GM10266 (cell line): ENCODE measurements around the gene MTA3.
"Not testable (repeated sequence)": the region's sequence is repeated elsewhere in the genome, so short reads cannot be mapped to it uniquely, and the experiment has no call there.

Experiments used
- DNase-seq: peaks from one replicate; pipeline ENCODE4 v3.0.0; 2012; ENCODE audit errors: extremely low spot score
- CTCF ChIP-seq: IDR thresholded peaks from 2 replicates; pipeline ENCODE4 v1.5.1; 2012; ENCODE audit warnings: mild to moderate bottlenecking, low read depth; ENCODE audit not compliant: control insufficient read depth, insufficient read depth; ENCODE audit errors: missing control alignments

Gene MTA3

GRCh38 chr2:42575458-42576064 lies 7.1 kb downstream of the MTA3 start:
- no peak for TF ChIP-seq CTCF

GRCh38 chr2:42578621-42579020 lies 10.2 kb downstream of the MTA3 start:
- TF ChIP-seq CTCF, result no peak

More at GRCh38 chr2:42575458-42576064, 7.1 kb downstream of the MTA3 start:
- DNase-seq, result no peak

GRCh38 chr2:42581257-42581656 lies 12.8 kb downstream of the MTA3 start:
- TF ChIP-seq CTCF, result no peak
- no peak for DNase-seq

More at GRCh38 chr2:42578621-42579020, 10.2 kb downstream of the MTA3 start:
- DNase-seq, result no peak

GRCh38 chr2:42584628-42585027 lies 16.2 kb downstream of the MTA3 start:
- DNase-seq, result not testable (repeated sequence)

- TF ChIP-seq CTCF, result no peak
- no peak for DNase-seq
Observed at GRCh38 chr2:42585779-42586178, 17.3 kb downstream of the MTA3 start.

GRCh38 chr2:42587526-42588117 lies 19.2 kb downstream of the MTA3 start:
- no peak for TF ChIP-seq CTCF
- no peak for DNase-seq

GRCh38 chr2:42588121-42588520 lies 19.7 kb downstream of the MTA3 start:
- no peak for DNase-seq
- TF ChIP-seq CTCF, result no peak
